Activated T-helper 17 cell treated with anti-CD3 and anti-CD28 coated beads, Interleukin-2, amount 50 U/mL, for 72 hours (primary cell): Measurements from ENCODE around the gene KSR1. TPM values are rescaled to one million over a fixed set of nuclear protein-coding genes. Genes with fewer than 3 reads are reported as not detected.

ENCODE experiments used
- ATAC-seq: fragments of 150-1000 bp; cut with Tn5 transposase; replicated peaks from 2 replicates; pipeline ENCODE4 v1.10.0; 2021; ENCODE audit warnings: mild to moderate bottlenecking, moderate library complexity
- H3K27ac Mint-ChIP-seq: one replicate; pipeline ENCODE4 v1.8.0; 2022; ENCODE audit warnings: mixed read lengths
- H3K27me3 Mint-ChIP-seq: one replicate; pipeline ENCODE4 v1.8.0; 2022; ENCODE audit warnings: mixed read lengths
- H3K36me3 Mint-ChIP-seq: one replicate; pipeline ENCODE4 v1.8.0; 2022; ENCODE audit warnings: low read depth, mild to moderate bottlenecking, mixed read lengths
- H3K4me1 Mint-ChIP-seq: one replicate; pipeline ENCODE4 v1.8.0; 2022; ENCODE audit warnings: mixed read lengths
- H3K4me3 Mint-ChIP-seq: one replicate; pipeline ENCODE4 v1.8.0; 2022; ENCODE audit warnings: mild to moderate bottlenecking, mixed read lengths
- H3K9me3 Mint-ChIP-seq: one replicate; pipeline ENCODE4 v1.8.0; 2022; ENCODE audit warnings: mixed read lengths
- total RNA-seq, 2 donors: library from RNA; stranded (reverse); gene quantifications; one replicate each; pipeline ENCODE4 v1.2.3, GENCODE V29; 2022

KSR1 gene
- total RNA-seq, 2 donors from 2014 or later: 46.1 to 52.6 TPM

- no peak for ATAC-seq
- Mint-ChIP-seq H3K27ac (no peak overlapping the region), H3K4me3 (no peak overlapping the region), H3K9me3 (no peaks in the 10 kb centered on the region), H3K27me3 (no peaks in the 10 kb centered on the region), H3K4me1 (peaks cover 42% of the 10 kb centered on the region), H3K36me3 (peaks cover 5% of the 10 kb centered on the region)
Measured at GRCh38 chr17:27575096-27575911, 119.1 kb downstream of the KSR1 start.

GRCh38 chr17:27575912-27576252 is 119.6 kb downstream of the KSR1 start:
- Mint-ChIP-seq H3K27me3 (no peaks in the 10 kb centered on the region), H3K4me1 (peaks cover 43% of the 10 kb centered on the region), H3K36me3 (peaks cover 5% of the 10 kb centered on the region), H3K27ac (no peak overlapping the region), H3K9me3 (no peaks in the 10 kb centered on the region), H3K4me3 (no peak overlapping the region)
- ATAC-seq: no peak

DNA sequence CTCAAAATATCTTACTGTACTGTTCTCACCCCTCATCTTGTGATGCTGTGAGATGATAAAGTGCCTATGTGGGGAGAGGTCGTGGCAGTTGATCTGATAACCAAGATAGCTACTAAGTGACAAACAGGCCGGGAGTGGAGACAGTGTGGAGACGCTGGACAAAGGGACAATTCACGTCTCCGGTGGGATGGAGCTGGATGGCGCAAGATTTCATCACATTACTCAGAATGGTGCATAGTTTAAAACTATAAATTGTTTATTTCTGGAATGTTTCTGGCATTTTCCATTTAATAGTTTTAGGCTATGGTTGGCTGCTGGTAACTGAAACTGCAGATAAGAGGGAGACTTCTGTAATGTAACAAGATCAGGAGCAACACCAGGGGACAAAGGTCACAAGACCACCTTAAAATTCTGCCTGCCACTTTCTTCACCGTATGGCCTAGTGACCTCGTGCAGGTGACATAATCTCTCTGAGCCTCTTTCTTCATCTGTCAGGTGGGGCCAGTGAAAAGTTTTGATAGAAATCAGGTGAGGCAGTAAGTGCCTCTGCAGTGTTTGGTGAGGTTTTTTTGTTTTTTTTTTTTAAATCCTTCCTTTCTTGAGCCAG is 120.3 kb downstream of the KSR1 start:
- Mint-ChIP-seq H3K27me3 (no peaks in the 10 kb centered on the region), H3K27ac (peak overlapping the region; percentile 15), H3K4me3 (no peak overlapping the region), H3K9me3 (no peaks in the 10 kb centered on the region), H3K36me3 (peaks cover 5% of the 10 kb centered on the region), H3K4me1 (peaks cover 47% of the 10 kb centered on the region)
- no peak for ATAC-seq

DNA sequence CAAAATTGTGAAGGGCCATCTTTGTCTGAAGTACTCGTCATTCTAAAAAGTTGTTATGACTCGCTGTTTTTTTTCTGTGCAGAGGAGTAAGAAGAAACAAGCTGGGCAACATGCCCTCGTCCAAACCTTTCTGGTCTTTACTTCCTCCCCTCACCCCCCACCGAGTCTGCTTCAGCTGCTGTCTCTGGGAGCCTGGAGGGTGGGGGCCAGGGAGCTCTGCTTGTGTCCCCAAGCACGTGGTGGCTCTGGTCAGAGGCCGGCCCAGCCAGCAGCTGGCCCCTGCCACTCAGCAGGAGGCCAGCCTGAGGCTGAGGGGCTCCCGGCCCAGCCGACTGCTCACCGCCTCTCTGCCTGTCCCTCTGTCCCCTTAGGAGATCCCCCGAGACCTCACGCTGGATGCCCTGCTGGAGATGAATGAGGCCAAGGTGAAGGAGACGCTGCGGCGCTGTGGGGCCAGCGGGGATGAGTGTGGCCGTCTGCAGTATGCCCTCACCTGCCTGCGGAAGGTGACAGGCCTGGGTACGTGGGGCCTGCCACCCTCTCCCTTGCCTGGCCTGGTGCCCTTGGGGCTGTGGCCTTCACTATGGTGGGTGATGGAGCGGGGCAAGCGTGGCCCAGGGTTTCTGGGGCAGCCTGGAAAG is 121.0 kb downstream of the KSR1 start:
- H3K36me3 Mint-ChIP-seq: peaks cover 5% of the 10 kb centered on the region
- peaks cover 44% of the 10 kb centered on the region for H3K4me1 Mint-ChIP-seq
- ATAC-seq: no peak
- no peaks in the 10 kb centered on the region for H3K9me3 Mint-ChIP-seq
- no peaks in the 10 kb centered on the region for H3K27me3 Mint-ChIP-seq
- no peak overlapping the region for H3K4me3 Mint-ChIP-seq
- peak overlapping the region; percentile 15 for H3K27ac Mint-ChIP-seq

- Mint-ChIP-seq H3K27me3 (no peaks in the 10 kb centered on the region), H3K4me1 (peaks cover 36% of the 10 kb centered on the region), H3K36me3 (peaks cover 8% of the 10 kb centered on the region), H3K27ac (peak overlapping the region; percentile 80), H3K4me3 (peak overlapping the region; percentile 51), H3K9me3 (no peaks in the 10 kb centered on the region)
- no peak for ATAC-seq
Measured at GRCh38 chr17:27577884-27578717, 121.9 kb downstream of the KSR1 start.

GRCh38 chr17:27578718-27579085 is 122.5 kb downstream of the KSR1 start:
- no peaks in the 10 kb centered on the region for H3K27me3 Mint-ChIP-seq

DNA sequence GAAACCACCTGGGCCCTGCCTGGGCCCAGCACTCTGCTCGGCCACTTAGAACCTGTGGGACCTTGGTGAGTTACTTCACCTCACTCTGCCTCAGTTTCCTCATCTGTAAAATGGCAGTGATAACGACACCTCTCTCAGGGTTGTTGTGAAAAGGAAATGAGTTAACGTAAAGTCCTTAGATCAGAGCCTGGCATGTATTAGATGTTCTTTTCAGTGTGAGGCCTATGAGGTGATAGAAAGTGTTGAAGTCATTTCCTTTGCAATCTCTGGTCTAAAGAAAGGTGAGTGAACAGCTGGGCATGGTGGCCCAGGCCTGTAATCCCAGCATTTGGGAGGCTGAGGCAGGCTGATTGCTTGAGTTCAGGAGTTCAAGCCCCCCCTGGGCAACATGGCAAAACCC is 123.1 kb downstream of the KSR1 start:
- H3K9me3 Mint-ChIP-seq: no peaks in the 10 kb centered on the region
- peak; percentile 52 for ATAC-seq
- H3K36me3 Mint-ChIP-seq: peaks cover 19% of the 10 kb centered on the region
- peak overlapping the region; percentile 51 for H3K4me3 Mint-ChIP-seq
- H3K27ac Mint-ChIP-seq: peak overlapping the region; percentile 80
- H3K27me3 Mint-ChIP-seq: no peaks in the 10 kb centered on the region
- peaks cover 32% of the 10 kb centered on the region for H3K4me1 Mint-ChIP-seq

More at GRCh38 chr17:27578718-27579085, 122.5 kb downstream of the KSR1 start:
- peak overlapping the region; percentile 80 for H3K27ac Mint-ChIP-seq
- H3K4me3 Mint-ChIP-seq: peak overlapping the region; percentile 51
- H3K9me3 Mint-ChIP-seq: no peaks in the 10 kb centered on the region
- peak; percentile 84 for ATAC-seq
- H3K4me1 Mint-ChIP-seq: peaks cover 36% of the 10 kb centered on the region
- H3K36me3 Mint-ChIP-seq: peaks cover 14% of the 10 kb centered on the region

DNA sequence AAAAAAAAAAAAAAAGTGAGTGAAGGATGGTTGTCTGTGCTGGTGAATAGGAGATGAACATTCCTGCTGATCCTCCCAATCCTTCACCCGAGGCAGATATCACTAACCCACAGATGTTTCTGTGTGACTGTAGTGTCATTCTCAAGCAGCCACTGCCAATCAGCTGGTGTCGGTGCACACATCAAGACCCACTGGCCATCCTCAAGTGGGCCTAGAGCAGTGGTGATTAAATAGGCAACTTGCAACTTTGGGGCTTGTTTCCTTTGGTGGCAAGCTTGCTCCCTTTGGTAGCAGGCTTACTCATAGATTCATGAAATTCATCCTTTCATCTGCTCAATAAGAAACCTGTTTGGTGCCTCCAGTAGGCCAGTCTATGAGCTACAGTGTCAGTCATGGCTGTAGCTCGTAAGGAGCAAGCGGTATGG is 123.7 kb downstream of the KSR1 start:
- no peaks in the 10 kb centered on the region for H3K27me3 Mint-ChIP-seq
- no peaks in the 10 kb centered on the region for H3K9me3 Mint-ChIP-seq
- peak overlapping the region; percentile 80 for H3K27ac Mint-ChIP-seq
- H3K4me3 Mint-ChIP-seq: peak overlapping the region; percentile 2
- ATAC-seq: peak; percentile 68
- peaks cover 22% of the 10 kb centered on the region for H3K36me3 Mint-ChIP-seq
- peaks cover 27% of the 10 kb centered on the region for H3K4me1 Mint-ChIP-seq

GRCh38 chr17:27581016-27581415 is 124.8 kb downstream of the KSR1 start:
- Mint-ChIP-seq H3K4me3 (no peak overlapping the region), H3K36me3 (peaks cover 27% of the 10 kb centered on the region), H3K27ac (peak overlapping the region; percentile 8), H3K9me3 (no peaks in the 10 kb centered on the region), H3K4me1 (peaks cover 22% of the 10 kb centered on the region), H3K27me3 (no peaks in the 10 kb centered on the region)
- no peak for ATAC-seq

GRCh38 chr17:27582696-27583095 is 126.4 kb downstream of the KSR1 start:
- no peak overlapping the region for H3K4me3 Mint-ChIP-seq
- no peaks in the 10 kb centered on the region for H3K9me3 Mint-ChIP-seq
- H3K36me3 Mint-ChIP-seq: peaks cover 28% of the 10 kb centered on the region
- no peak for ATAC-seq
- H3K4me1 Mint-ChIP-seq: peaks cover 22% of the 10 kb centered on the region
- no peaks in the 10 kb centered on the region for H3K27me3 Mint-ChIP-seq
- no peak overlapping the region for H3K27ac Mint-ChIP-seq

DNA sequence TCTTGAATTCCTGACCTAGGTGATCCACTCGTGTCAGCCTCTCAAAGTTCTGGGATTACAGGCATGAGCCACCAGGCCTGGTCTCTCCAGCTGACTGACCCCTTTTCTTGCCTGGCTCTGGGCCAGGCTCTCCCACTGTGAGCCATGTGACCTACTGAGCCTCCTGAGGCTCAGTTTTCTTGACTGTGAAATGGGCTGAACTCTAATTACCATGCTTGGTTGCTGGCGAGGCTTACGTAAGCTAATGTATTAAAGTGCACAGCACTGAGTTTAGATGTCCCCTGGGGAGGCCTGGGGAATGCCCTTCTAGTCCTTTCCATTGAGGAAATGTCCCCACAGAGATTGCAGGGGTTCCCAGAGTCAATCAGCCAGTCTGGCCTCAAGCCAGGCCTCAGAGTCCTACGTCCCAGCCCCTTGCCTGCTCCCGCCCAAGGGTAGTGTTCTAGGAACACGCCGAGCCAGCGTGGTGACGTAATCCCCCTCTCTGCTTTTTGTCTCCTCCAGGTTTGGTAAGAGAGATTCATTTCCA is 129.0 kb downstream of the KSR1 start:
- ATAC-seq: no peak
- Mint-ChIP-seq H3K4me3 (no peak overlapping the region), H3K9me3 (no peaks in the 10 kb centered on the region), H3K4me1 (peaks cover 6% of the 10 kb centered on the region), H3K36me3 (peaks cover 28% of the 10 kb centered on the region), H3K27ac (peak overlapping the region; percentile 25), H3K27me3 (no peaks in the 10 kb centered on the region)

DNA sequence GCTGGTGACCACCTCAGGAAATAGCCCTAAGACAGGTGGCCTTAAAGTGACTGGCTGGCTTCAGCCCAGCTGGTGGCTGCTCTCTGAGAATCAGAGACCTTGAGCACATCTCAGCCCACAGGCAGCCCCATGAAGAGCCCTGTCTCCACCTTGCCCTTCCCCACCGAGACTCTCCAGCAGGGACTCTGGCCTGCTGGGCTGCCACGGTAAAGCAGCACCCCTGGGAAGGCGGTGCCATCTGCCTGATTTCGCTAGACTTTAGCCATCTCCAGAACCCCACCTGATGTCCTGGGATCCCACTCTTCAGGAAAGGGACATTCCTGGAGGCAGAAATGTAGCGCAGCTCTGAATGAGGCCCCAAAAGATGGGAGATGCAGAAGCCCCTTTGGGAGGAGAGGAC is 129.5 kb downstream of the KSR1 start:
- no peaks in the 10 kb centered on the region for H3K9me3 Mint-ChIP-seq
- H3K4me1 Mint-ChIP-seq: peaks cover 4% of the 10 kb centered on the region
- H3K27ac Mint-ChIP-seq: no peak overlapping the region
- no peak overlapping the region for H3K4me3 Mint-ChIP-seq
- no peak for ATAC-seq
- peaks cover 29% of the 10 kb centered on the region for H3K36me3 Mint-ChIP-seq
- no peaks in the 10 kb centered on the region for H3K27me3 Mint-ChIP-seq

DNA sequence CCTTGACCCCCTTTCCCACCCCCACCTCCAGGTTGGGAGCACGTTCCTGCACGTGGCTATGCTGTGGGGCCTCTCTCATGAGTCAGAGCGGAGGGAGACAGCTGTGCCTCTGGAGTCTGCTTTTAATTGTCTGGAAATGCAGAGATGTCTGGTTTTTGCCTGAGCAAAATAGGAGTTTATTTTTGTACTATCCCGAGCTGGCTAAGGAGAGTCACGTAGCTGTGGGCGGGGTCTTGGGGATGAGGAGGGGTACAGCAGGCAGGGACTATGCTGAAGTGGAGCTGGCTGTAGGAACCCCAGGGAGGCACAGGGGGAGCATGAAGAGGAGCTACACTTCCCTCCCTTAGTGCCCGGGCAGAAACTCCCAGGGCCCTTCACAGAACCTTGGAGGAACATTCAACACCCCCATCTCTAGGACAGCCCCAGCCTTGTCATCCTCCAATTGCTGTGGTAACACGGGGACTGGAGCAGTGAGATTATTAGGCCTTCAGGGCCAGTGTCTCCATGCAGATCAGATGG is 130.0 kb downstream of the KSR1 start:
- Mint-ChIP-seq H3K36me3 (peaks cover 33% of the 10 kb centered on the region), H3K27me3 (no peaks in the 10 kb centered on the region), H3K4me1 (peaks cover 4% of the 10 kb centered on the region), H3K4me3 (no peak overlapping the region), H3K27ac (no peak overlapping the region), H3K9me3 (no peaks in the 10 kb centered on the region)
- ATAC-seq: no peak

DNA sequence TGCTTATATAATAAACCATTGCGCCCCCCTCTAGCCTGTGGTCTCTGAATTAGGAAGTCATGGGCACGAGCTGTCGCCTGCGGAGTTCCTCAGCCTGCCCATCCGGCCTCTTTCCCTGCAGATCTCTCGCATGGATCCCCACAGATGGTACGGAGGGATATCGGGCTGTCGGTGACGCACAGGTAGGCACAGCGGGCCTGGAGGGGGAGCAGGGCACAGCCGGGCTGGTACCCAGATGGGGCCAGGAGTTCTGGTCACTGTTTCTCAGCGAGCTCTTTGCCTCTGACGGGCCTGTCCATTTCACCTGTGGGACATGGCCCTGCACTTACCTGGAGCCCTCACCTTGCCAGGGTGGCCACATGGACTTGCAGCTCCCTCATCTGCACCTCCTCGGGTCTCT is 132.1 kb downstream of the KSR1 start:
- Mint-ChIP-seq H3K4me3 (no peak overlapping the region), H3K27ac (no peak overlapping the region), H3K36me3 (peaks cover 41% of the 10 kb centered on the region), H3K4me1 (no peaks in the 10 kb centered on the region), H3K27me3 (no peaks in the 10 kb centered on the region), H3K9me3 (no peaks in the 10 kb centered on the region)
- no peak for ATAC-seq
